Activated naive CD4-positive, alpha-beta T cell treated with anti-CD3 and anti-CD28 coated beads, Interleukin-2, amount 50 U/mL, for 24 hours (primary cell): ENCODE results near the gene SFTPB.
"Not testable (repeated sequence)": the region's sequence is repeated elsewhere in the genome, so short reads cannot be mapped to it uniquely, and the experiment has no call there.

ENCODE experiments used
- H3K27ac Mint-ChIP-seq: one replicate; pipeline ENCODE4 v1.8.0; 2021; ENCODE audit warnings: mild to moderate bottlenecking, mixed read lengths
- H3K27me3 Mint-ChIP-seq: one replicate; pipeline ENCODE4 v1.8.0; 2021; ENCODE audit warnings: mixed read lengths
- H3K36me3 Mint-ChIP-seq: one replicate; pipeline ENCODE4 v1.8.0; 2021; ENCODE audit warnings: mixed read lengths
- H3K4me1 Mint-ChIP-seq: one replicate; pipeline ENCODE4 v1.8.0; 2021; ENCODE audit warnings: mixed read lengths
- H3K4me3 Mint-ChIP-seq: one replicate; pipeline ENCODE4 v1.8.0; 2021; ENCODE audit warnings: mild to moderate bottlenecking, mixed read lengths
- H3K9me3 Mint-ChIP-seq: one replicate; pipeline ENCODE4 v1.8.0; 2021; ENCODE audit warnings: mixed read lengths

Gene SFTPB

DNA sequence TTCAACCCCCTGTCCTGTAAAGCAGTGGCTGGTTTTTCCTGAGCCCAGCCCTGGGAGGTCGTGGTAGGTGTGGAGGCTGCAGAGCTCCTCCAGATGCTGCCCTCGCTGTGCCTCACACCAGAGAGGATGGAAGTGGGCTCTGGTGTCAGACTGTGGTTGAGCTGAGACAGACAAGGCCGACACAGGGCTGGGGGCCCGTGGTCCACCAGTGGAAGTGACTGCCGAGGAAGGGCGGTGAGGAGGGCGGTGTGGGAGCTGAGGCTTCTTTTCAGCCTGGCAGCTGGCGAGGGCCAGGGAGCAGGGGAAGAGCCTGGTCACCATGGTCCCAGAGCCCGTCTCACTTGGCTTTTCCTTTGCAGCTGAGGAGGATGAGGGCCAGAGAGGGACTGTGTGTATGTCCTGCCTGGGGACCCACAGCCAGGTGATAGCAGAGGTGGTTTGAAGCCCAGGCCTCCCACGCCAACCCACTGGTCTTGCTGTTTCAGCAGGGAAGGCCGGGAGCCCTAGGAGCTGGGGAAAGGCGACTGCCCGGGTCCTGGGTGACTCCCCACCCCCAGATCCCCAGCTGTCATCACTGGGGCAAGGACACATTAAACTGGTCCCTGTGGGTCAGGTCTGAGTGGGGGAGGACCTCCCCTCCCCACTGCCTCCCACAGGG, 8.5 kb downstream of the SFTPB start:
- H3K36me3 Mint-ChIP-seq, result peaks cover 3% of the 10 kb centered on the region
- H3K4me3 Mint-ChIP-seq, result no peak overlapping the region
- no peaks in the 10 kb centered on the region for H3K9me3 Mint-ChIP-seq
- peak overlapping the region; percentile 51 for H3K27ac Mint-ChIP-seq
- H3K27me3 Mint-ChIP-seq, result no peaks in the 10 kb centered on the region
- H3K4me1 Mint-ChIP-seq, result no peaks in the 10 kb centered on the region

DNA sequence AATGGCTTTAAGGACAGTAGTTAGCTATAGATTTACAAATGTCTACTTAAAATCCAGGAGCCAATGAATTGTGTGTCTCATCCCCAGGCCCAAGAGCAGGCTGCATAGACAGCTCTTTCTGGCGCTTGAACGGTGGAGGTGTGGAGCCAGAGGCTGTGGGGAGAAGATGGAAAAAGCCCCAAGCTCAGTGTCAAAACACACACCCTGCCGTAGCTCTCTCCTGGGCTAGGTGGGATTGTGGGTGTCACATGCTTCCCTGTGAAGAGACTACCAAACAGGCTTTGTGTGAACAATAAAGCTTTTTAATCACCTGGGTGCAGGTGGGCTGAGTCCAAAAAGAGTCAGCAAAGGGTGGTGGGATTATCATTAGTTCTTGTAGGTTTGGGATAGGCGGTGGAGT, 10.6 kb downstream of the SFTPB start:
- not testable (repeated sequence) for H3K36me3 Mint-ChIP-seq, H3K4me3 Mint-ChIP-seq, H3K27me3 Mint-ChIP-seq, H3K4me1 Mint-ChIP-seq, H3K9me3 Mint-ChIP-seq
- H3K27ac Mint-ChIP-seq, result peak overlapping the region; percentile 20

DNA sequence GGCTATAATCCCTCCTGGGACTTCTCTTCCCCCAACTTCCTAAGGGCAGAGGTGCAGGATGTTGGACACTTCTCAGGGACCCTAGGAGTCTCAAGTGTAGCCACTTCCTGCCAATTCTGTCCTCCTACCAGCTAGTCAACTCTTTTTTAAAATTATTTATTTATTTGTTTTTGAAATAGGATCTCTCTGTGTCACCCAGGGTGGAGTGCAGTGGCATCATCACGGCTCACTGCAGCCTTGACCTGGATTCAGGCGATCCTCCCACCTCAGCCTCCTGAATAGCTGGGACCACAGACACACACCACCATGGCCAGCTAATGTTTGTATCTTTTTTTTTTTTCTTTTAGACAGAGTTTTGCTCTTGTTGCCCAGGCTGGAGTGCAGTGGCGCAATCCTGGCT, 11.5 kb downstream of the SFTPB start:
- Mint-ChIP-seq H3K27ac (no peak overlapping the region), H3K4me3 (no peak overlapping the region), H3K4me1 (no peaks in the 10 kb centered on the region), H3K36me3 (peaks cover 12% of the 10 kb centered on the region), H3K9me3 (no peaks in the 10 kb centered on the region), H3K27me3 (no peaks in the 10 kb centered on the region)

DNA sequence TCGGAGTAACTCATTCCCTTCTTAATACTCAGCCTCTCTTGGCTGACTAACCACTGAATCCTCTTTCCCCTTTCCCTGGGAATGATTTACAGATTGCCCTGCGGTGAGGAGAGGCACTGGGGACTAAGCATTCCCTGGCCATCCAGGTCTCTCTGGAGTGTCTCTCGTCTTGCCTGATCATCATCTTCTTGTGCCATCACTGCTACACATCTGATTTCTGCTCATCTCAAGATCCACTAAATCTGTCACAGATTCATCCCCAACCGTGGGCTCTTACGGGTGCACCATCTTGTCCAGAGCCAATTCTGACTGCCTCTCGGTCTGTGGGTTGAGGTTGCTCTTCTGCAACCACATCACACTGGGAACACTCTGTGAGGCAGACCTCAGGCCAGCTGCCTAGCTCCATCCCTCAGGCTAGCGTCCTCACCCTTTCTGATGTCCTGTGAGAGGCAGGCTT, 12.0 kb downstream of the SFTPB start:
- no peaks in the 10 kb centered on the region for H3K27me3 Mint-ChIP-seq
- no peaks in the 10 kb centered on the region for H3K4me1 Mint-ChIP-seq
- H3K9me3 Mint-ChIP-seq, result no peaks in the 10 kb centered on the region
- no peak overlapping the region for H3K4me3 Mint-ChIP-seq
- H3K27ac Mint-ChIP-seq, result no peak overlapping the region
- H3K36me3 Mint-ChIP-seq, result peaks cover 12% of the 10 kb centered on the region

GRCh38 chr2:85653996-85654395, 14.0 kb downstream of the SFTPB start:
- Mint-ChIP-seq H3K4me3 (no peak overlapping the region), H3K9me3 (no peaks in the 10 kb centered on the region), H3K27ac (no peak overlapping the region), H3K27me3 (no peaks in the 10 kb centered on the region), H3K36me3 (peaks cover 16% of the 10 kb centered on the region), H3K4me1 (no peaks in the 10 kb centered on the region)

DNA sequence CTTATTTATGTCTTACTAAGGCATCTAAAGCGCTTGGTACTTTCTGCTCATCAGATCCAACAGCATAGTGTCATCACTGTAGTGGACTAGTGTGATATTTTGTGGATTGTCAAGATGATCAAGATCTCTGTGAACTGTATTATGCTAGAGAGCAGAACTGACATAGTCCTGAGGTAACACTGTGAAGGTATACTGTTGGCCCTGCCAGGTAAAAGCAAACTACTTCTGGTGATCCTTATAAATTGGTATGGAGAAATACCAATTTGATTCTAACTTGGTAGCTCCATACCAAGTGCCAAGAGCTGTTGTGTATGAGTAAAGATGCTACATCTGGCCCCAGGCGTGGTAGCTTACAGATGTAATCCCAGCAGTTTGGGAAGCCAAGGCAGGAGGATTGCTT, 15.9 kb downstream of the SFTPB start:
- Mint-ChIP-seq H3K27me3 (no peaks in the 10 kb centered on the region), H3K36me3 (peaks cover 21% of the 10 kb centered on the region), H3K4me1 (no peaks in the 10 kb centered on the region), H3K4me3 (no peak overlapping the region), H3K27ac (no peak overlapping the region), H3K9me3 (no peaks in the 10 kb centered on the region)

- H3K27ac Mint-ChIP-seq, result peak overlapping the region; percentile 72
- H3K4me1 Mint-ChIP-seq, result no peaks in the 10 kb centered on the region
- H3K36me3 Mint-ChIP-seq, result peaks cover 21% of the 10 kb centered on the region
- no peaks in the 10 kb centered on the region for H3K9me3 Mint-ChIP-seq
- no peak overlapping the region for H3K4me3 Mint-ChIP-seq
- H3K27me3 Mint-ChIP-seq, result no peaks in the 10 kb centered on the region
Observed at GRCh38 chr2:85651097-85651496, 16.9 kb downstream of the SFTPB start.

DNA sequence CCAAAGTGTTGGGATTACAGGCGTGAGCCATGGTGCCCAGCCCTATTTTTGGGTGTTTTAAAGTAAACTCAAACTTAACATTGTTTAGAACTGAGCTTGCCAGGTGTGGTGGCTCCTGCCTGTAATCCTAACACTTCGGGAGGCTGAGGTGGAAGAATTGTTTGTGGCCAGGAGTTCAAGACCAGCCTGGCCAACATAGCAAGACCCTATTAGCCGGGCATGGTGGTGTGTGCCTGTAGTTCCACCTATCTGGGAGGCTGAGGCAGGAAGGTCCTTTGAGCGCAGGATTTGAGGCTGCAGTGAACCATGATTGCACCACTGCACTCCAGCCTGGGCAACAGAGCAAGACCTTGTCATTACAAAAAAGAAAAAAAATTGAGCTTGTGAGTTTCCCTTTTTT, 17.5 kb downstream of the SFTPB start:
- no peaks in the 10 kb centered on the region for H3K9me3 Mint-ChIP-seq
- H3K4me1 Mint-ChIP-seq, result no peaks in the 10 kb centered on the region
- no peak overlapping the region for H3K4me3 Mint-ChIP-seq
- no peaks in the 10 kb centered on the region for H3K27me3 Mint-ChIP-seq
- H3K36me3 Mint-ChIP-seq, result peaks cover 21% of the 10 kb centered on the region
- no peak overlapping the region for H3K27ac Mint-ChIP-seq

DNA sequence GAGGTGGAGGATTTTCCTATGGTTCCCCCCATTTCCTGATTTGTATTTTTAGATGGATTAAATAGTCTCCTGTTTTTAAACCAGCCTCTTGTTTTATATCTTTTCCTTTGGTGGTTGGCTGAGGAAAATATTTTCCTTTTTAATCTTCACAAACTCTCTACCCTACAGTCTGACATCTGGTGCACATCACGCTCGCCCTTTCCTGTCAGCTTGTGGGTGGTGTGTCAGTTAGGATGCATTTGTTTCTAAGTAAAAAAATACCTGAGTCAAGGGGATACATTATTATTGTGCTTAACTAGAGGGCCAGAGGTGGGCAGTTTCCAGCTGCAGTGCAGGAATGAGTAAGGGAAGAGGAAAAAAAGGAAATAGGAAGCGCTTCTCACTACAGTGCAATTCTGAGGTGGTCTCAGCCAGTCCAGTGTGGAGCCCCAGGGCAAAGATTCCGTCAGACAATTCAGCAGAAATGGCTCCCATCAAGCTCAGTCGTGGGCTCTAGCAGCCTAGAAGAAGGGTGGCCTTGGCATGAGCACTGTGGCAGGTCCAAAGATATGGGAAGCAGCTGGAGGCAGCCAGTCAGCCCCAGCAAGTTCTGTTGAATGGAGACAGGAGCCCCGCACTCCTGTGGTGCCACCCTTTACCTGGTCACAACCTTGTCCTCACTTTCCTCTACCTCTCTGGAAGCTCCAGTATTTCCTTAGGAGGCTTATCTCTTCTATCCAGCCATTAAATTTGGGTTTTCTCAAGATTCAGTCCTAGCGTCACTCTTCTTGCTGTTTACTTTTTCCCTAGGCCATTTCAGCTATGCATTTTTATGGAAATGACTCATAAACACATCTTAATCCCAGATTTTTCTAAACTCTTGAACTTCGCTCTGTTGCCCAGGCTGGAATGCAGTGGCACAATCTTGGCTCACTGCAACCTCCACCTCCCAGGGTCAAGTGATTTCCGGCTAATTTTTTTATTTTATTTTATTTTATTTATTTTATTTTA, 18.5 kb downstream of the SFTPB start:
- no peaks in the 10 kb centered on the region for H3K27me3 Mint-ChIP-seq
- H3K4me3 Mint-ChIP-seq, result no peak overlapping the region
- no peak overlapping the region for H3K27ac Mint-ChIP-seq
- no peaks in the 10 kb centered on the region for H3K4me1 Mint-ChIP-seq
- peaks cover 21% of the 10 kb centered on the region for H3K36me3 Mint-ChIP-seq
- no peaks in the 10 kb centered on the region for H3K9me3 Mint-ChIP-seq

- H3K4me3 Mint-ChIP-seq, result no peak overlapping the region
- peak overlapping the region; percentile 14 for H3K27ac Mint-ChIP-seq
- no peaks in the 10 kb centered on the region for H3K9me3 Mint-ChIP-seq
- H3K27me3 Mint-ChIP-seq, result no peaks in the 10 kb centered on the region
- no peaks in the 10 kb centered on the region for H3K4me1 Mint-ChIP-seq
- H3K36me3 Mint-ChIP-seq, result peaks cover 17% of the 10 kb centered on the region
Observed at GRCh38 chr2:85648619-85649018, 19.4 kb downstream of the SFTPB start.

- Mint-ChIP-seq H3K27ac (peak overlapping the region; percentile 74), H3K27me3 (no peaks in the 10 kb centered on the region), H3K4me1 (no peaks in the 10 kb centered on the region), H3K36me3 (peaks cover 14% of the 10 kb centered on the region), H3K4me3 (no peak overlapping the region), H3K9me3 (no peaks in the 10 kb centered on the region)
Observed at GRCh38 chr2:85647823-85648526, 20.0 kb downstream of the SFTPB start.

- Mint-ChIP-seq H3K4me1 (peaks cover 3% of the 10 kb centered on the region), H3K27ac (no peak overlapping the region), H3K36me3 (peaks cover 16% of the 10 kb centered on the region), H3K9me3 (no peaks in the 10 kb centered on the region), H3K4me3 (no peak overlapping the region), H3K27me3 (no peaks in the 10 kb centered on the region)
Observed at GRCh38 chr2:85646166-85646565, 21.8 kb downstream of the SFTPB start.

GRCh38 chr2:85644909-85645308, 23.1 kb downstream of the SFTPB start:
- H3K27ac Mint-ChIP-seq, result no peak overlapping the region
- H3K4me1 Mint-ChIP-seq, result peaks cover 3% of the 10 kb centered on the region
- no peaks in the 10 kb centered on the region for H3K27me3 Mint-ChIP-seq
- no peaks in the 10 kb centered on the region for H3K9me3 Mint-ChIP-seq
- H3K4me3 Mint-ChIP-seq, result no peak overlapping the region
- peaks cover 20% of the 10 kb centered on the region for H3K36me3 Mint-ChIP-seq

GRCh38 chr2:85642725-85643124, 25.3 kb downstream of the SFTPB start:
- no peaks in the 10 kb centered on the region for H3K9me3 Mint-ChIP-seq
- H3K36me3 Mint-ChIP-seq, result peaks cover 9% of the 10 kb centered on the region
- H3K27ac Mint-ChIP-seq, result peak overlapping the region; percentile 19
- H3K4me1 Mint-ChIP-seq, result peaks cover 3% of the 10 kb centered on the region
- H3K27me3 Mint-ChIP-seq, result no peaks in the 10 kb centered on the region
- no peak overlapping the region for H3K4me3 Mint-ChIP-seq

DNA sequence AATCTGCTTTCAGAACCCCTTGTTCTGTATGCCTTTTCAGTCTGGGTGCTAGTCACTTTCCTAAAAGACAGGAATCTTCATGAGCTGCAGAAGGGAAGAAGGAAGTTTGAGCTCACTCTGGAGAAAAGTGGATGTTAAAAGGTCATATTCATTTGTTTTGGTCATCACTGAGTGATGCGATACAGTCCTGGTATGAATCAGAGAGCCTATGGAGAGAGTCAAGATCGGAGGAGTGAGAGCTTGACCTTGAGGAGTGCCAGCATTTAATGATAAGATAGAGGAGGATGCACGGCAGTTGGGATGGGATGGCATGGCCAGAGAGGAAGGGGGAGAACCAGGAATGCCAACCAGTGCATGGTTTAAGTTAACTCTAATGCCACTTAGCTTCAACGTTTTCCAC, 32.4 kb downstream of the SFTPB start:
- no peaks in the 10 kb centered on the region for H3K27me3 Mint-ChIP-seq
- H3K27ac Mint-ChIP-seq, result no peak overlapping the region
- no peak overlapping the region for H3K4me3 Mint-ChIP-seq
- peaks cover 11% of the 10 kb centered on the region for H3K4me1 Mint-ChIP-seq
- H3K36me3 Mint-ChIP-seq, result peaks cover 17% of the 10 kb centered on the region
- H3K9me3 Mint-ChIP-seq, result no peaks in the 10 kb centered on the region

GRCh38 chr2:85635011-85635410, 33.0 kb downstream of the SFTPB start:
- Mint-ChIP-seq H3K9me3 (no peaks in the 10 kb centered on the region), H3K27ac (no peak overlapping the region), H3K4me1 (peaks cover 11% of the 10 kb centered on the region), H3K27me3 (no peaks in the 10 kb centered on the region), H3K36me3 (peaks cover 16% of the 10 kb centered on the region), H3K4me3 (no peak overlapping the region)
